A549 (cell line): ENCODE results near the gene NXPH1. TPM values are rescaled to one million over a fixed set of nuclear protein-coding genes. Genes with fewer than 3 reads are reported as not detected.

Experiments
- ATAC-seq, 2 experiments: fragments of 200-7000 bp in 1 of 2; fragments of >200 bp in 1 of 2; cut with Nextera tagmentation in 1 of 2; cut with Tn5 transposase in 1 of 2; 3 replicates each; pipeline versions ENCODE4 v1.8.0 to v1.9.1; 2018 to 2020; ENCODE audit warnings: mild to moderate bottlenecking in 1 of 2, moderate library complexity in 1 of 2
- CTCF ChIA-PET: fragments of 300-600 bp; sonication (Branson Sonifier 250); formaldehyde crosslinking; extraction: SDS; loops from one replicate; lab custom pipeline; 2021; ENCODE audit warnings: antibody characterized with exemption, inconsistent platforms; lab: Yijun Ruan, JAX
- POLR2A ChIA-PET: fragments of 350-600 bp; formaldehyde crosslinking; extraction: SDS; loops from one replicate; lab custom pipeline; 2021; ENCODE audit warnings: antibody characterized with exemption, inconsistent platforms; lab: Yijun Ruan, JAX
- DNase-seq, 2 experiments: peaks; one replicate each; pipeline versions ENCODE4 v3.0.0 to v3.0.0-alpha.2; 2011 to 2016; ENCODE audit warnings: low read depth in 1 of 2, low spot score in 1 of 2
- FAIRE-seq: peaks from 2 replicates; lab custom pipeline; 2011; peaks lifted over from hg19 to GRCh38; lab: Jason Lieb, UNC
- H3K27ac ChIP-seq, 2 experiments: fragments of >200 bp; sonication (Bioruptor Twin); formaldehyde crosslinking; 3 replicates each; pipeline ENCODE4 v1.5.1; 2016 to 2017
- H3K4me1 ChIP-seq: fragments of >200 bp; sonication (Bioruptor Twin); formaldehyde crosslinking; 3 replicates; pipeline ENCODE4 v1.6.1; 2016
- H3K4me2 ChIP-seq: fragments of >200 bp; sonication (Bioruptor Twin); formaldehyde crosslinking; 3 replicates; pipeline ENCODE4 v1.6.1; 2016
- H3K4me3 ChIP-seq: fragments of >200 bp; sonication (Bioruptor Twin); formaldehyde crosslinking; 3 replicates; pipeline ENCODE4 v1.5.1; 2016
- H3K9me3 ChIP-seq: fragments of >200 bp; sonication (Bioruptor Twin); formaldehyde crosslinking; 3 replicates; pipeline ENCODE4 v1.6.1; 2016
- CEBPB ChIP-seq, 2 experiments: fragments of >200 bp in 1 of 2; sonication (Bioruptor Twin) in 1 of 2; formaldehyde crosslinking in 1 of 2; IDR thresholded peaks; 2 replicates each; pipeline ENCODE4 v1.6.1; 2012 to 2016
- CHD4 ChIP-seq: fragments of 200-600 bp; sonication (generic); IDR thresholded peaks from 2 replicates; pipeline ENCODE4 v1.6.1; 2016; ENCODE audit warnings: antibody characterized with exemption, mild to moderate bottlenecking, borderline replicate concordance
- EHMT2 ChIP-seq: fragments of 200-600 bp; sonication (generic); IDR thresholded peaks from 2 replicates; pipeline ENCODE4 v1.6.1; 2016; ENCODE audit warnings: antibody characterized with exemption, low read depth, mild to moderate bottlenecking, moderate library complexity
- EP300 ChIP-seq, 2 experiments: fragments of >200 bp; sonication (Bioruptor Twin); formaldehyde crosslinking; IDR thresholded peaks; 2 replicates in 1 of 2; 3 replicates in 1 of 2; pipeline ENCODE4 v1.6.1; 2016 to 2017
- FOSB ChIP-seq: fragments of 250-450 bp; sonication (Bioruptor Pico); IDR thresholded peaks from 2 replicates; pipeline ENCODE4 v1.5.0; 2020; ENCODE audit warnings: mild to moderate bottlenecking, moderate library complexity
- FOSL2 ChIP-seq, 2 experiments: fragments of 450-650 bp in 1 of 2; fragments of >200 bp in 1 of 2; sonication (Bioruptor Twin) in 1 of 2; formaldehyde crosslinking; IDR thresholded peaks; 2 replicates each; pipeline versions ENCODE4 v1.5.0 to v1.6.1; 2016 to 2020; ENCODE audit warnings: mild to moderate bottlenecking in 1 of 2, moderate library complexity in 1 of 2
- HDAC2 ChIP-seq: fragments of 200-600 bp; sonication (generic); IDR thresholded peaks from 2 replicates; pipeline ENCODE4 v1.6.1; 2016
- HES2 ChIP-seq: fragments of >200 bp; sonication (Bioruptor Twin); formaldehyde crosslinking; IDR thresholded peaks from 2 replicates; pipeline ENCODE4 v1.6.1; 2016
- HOXB13 ChIP-seq: fragments of 250-450 bp; sonication (Bioruptor Pico); IDR thresholded peaks from 2 replicates; pipeline ENCODE4 v1.5.0; 2020; ENCODE audit warnings: low read depth, mild to moderate bottlenecking, moderate library complexity
- JUN ChIP-seq, 2 experiments: fragments of >200 bp; sonication (Bioruptor Twin); formaldehyde crosslinking; IDR thresholded peaks; 2 replicates in 1 of 2; 3 replicates in 1 of 2; pipeline ENCODE4 v1.6.1; 2016 to 2017
- MAX ChIP-seq: IDR thresholded peaks from 2 replicates; pipeline ENCODE4 v1.6.1; 2012
- MYC ChIP-seq: IDR thresholded peaks from 2 replicates; pipeline ENCODE4 v1.6.1; 2012; ENCODE audit warnings: mild to moderate bottlenecking, inconsistent platforms, low read length, improper control_type of control experiment, borderline replicate concordance
- POLR2A ChIP-seq: IDR thresholded peaks from 2 replicates; pipeline ENCODE4 v1.6.1; 2012; ENCODE audit warnings: mild to moderate bottlenecking, low read length
- POLR2AphosphoS2 ChIP-seq: conservative IDR thresholded peaks from 2 replicates; pipeline ENCODE4 v1.6.1; 2012; ENCODE audit warnings: low read length, improper control_type of control experiment, inconsistent platforms
- RARB ChIP-seq: fragments of 250-450 bp; sonication (Bioruptor Pico); IDR thresholded peaks from 2 replicates; pipeline ENCODE4 v1.8.0; 2021; ENCODE audit warnings: mild to moderate bottlenecking, moderate library complexity
- RCOR1 ChIP-seq: fragments of 150-350 bp; IDR thresholded peaks from 2 replicates; pipeline ENCODE4 v1.6.1; 2014; ENCODE audit warnings: antibody characterized with exemption, low read length, low read depth
- RFX5 ChIP-seq: fragments of 450-650 bp; IDR thresholded peaks from 2 replicates; pipeline ENCODE4 v1.7.1; 2014; ENCODE audit warnings: antibody characterized with exemption, mild to moderate bottlenecking, moderate library complexity
- SMC3 ChIP-seq: fragments of >200 bp; sonication (Bioruptor Twin); formaldehyde crosslinking; IDR thresholded peaks from 3 replicates; pipeline ENCODE4 v1.6.1; 2018; ENCODE audit warnings: inconsistent platforms
- TFCP2L1 ChIP-seq: fragments of 250-450 bp; sonication (Bioruptor Pico); IDR thresholded peaks from 2 replicates; pipeline ENCODE4 v1.5.0; 2021; ENCODE audit warnings: mild to moderate bottlenecking
- TP53 ChIP-seq: fragments of 250-450 bp; sonication (Bioruptor Pico); IDR thresholded peaks from 2 replicates; pipeline ENCODE4 v1.5.0; 2021; ENCODE audit warnings: mild to moderate bottlenecking, moderate library complexity
- ZFP36 ChIP-seq: fragments of 450-650 bp; IDR thresholded peaks from 2 replicates; pipeline ENCODE4 v1.6.1; 2014; ENCODE audit warnings: borderline replicate concordance; ENCODE audit not compliant: partially characterized antibody
- ZNF302 ChIP-seq: fragments of 250-450 bp; sonication (Bioruptor Pico); IDR thresholded peaks from 2 replicates; pipeline ENCODE4 v1.9.0; 2021; ENCODE audit warnings: inconsistent platforms, mild to moderate bottlenecking, moderate library complexity
- ZSCAN20 ChIP-seq: fragments of 250-450 bp; sonication (Bioruptor Pico); IDR thresholded peaks from 2 replicates; pipeline ENCODE4 v1.8.0; 2022; ENCODE audit warnings: mild to moderate bottlenecking, moderate library complexity
- WGBS: methylation state at CpG from one replicate; pipeline ENCODE4 v1.1.6; 2017; ENCODE audit errors: missing lambda C conversion rate; 5-methylcytosine and 5-hydroxymethylcytosine counted together
- polyA plus RNA-seq, 4 experiments: library from polyadenylated mRNA; depleted of rRNA in 3 of 4; stranded (reverse); fragments of >200 nt; fragmentation: RNase III in 1 of 4; extraction: RNeasy Plus Mini Kit Qiagen cat#74134 plus additional on column Dnase treatment in 1 of 4; gene quantifications; 2 replicates in 3 of 4; 3 replicates in 1 of 4; pipeline ENCODE4 v1.2.3, GENCODE V29; 2011 to 2017
- TF ChIP-seq, protein P1 (sequence below): fragments of >200 bp; sonication (Bioruptor Twin); formaldehyde crosslinking; IDR thresholded peaks from 3 replicates; pipeline ENCODE4 v1.5.1; 2016
- TF ChIP-seq, protein P2 (sequence below): fragments of 250-450 bp; sonication (Bioruptor Pico); IDR thresholded peaks from 2 replicates; pipeline ENCODE4 v1.5.0; 2021; ENCODE audit warnings: mild to moderate bottlenecking, moderate library complexity, borderline replicate concordance

NXPH1 gene
- polyA plus RNA-seq, 2 of the 4 experiments (the other 2 are of a cell fraction), result not detected

GRCh38 chr7:8453535-8453934 lies 20.1 kb downstream of the NXPH1 start:
- FAIRE-seq, result no peak
- no peak for ATAC-seq
- TF ChIP-seq ZNF302 (CRISPR knock-in tag), result no peak
- no peak for TF ChIP-seq HDAC2
- CTCF ChIA-PET, result no interaction called here
- no peaks in the 10 kb centered on the region for H3K9me3 ChIP-seq
- 0% methylated on average over 1 of the region's 1 CpG for WGBS
- no peak overlapping the region for H3K27ac ChIP-seq
- H3K4me2 ChIP-seq, result no peak overlapping the region
- H3K4me1 ChIP-seq, result no peaks in the 10 kb centered on the region
- POLR2A ChIA-PET, result no interaction called here
- no peak overlapping the region for H3K4me3 ChIP-seq
- no peak for DNase-seq

DNA sequence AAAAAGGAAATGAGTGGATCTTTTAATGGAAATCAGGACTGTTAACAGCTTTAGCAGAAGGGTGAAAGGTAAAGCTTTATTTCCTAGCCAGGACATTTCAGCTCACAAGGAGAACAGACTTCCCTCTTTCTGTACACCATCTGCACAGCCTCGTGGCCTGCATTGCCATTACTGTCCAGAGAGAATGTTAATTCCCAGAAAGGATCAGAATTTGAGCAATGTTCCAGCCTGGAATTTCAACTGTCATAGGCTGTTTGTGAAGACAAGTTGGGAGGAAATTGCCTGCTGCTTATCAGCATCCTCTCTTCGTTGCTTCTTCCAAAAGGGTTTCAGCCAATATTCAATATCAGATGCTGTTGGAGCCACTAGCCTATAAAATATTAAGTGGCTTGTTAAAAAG lies 22.0 kb downstream of the NXPH1 start:
- Histone ChIP-seq H3K27ac (no peak overlapping the region), H3K4me2 (no peak overlapping the region), H3K4me3 (no peak overlapping the region), H3K9me3 (no peaks in the 10 kb centered on the region), H3K4me1 (no peaks in the 10 kb centered on the region)
- DNase-seq (no peak), FAIRE-seq (no peak), ATAC-seq (no peak)
- ChIA-PET POLR2A (no interaction called here), CTCF (no interaction called here)
- WGBS, result 0% methylated on average over 2 of the region's 2 CpGs
- no peak for TF ChIP-seq HDAC2
- TF ChIP-seq JUN (IDR thresholded peaks at IDR 0.05), result no peak
- no peak for TF ChIP-seq FOSB (CRISPR knock-in tag)
- TF ChIP-seq EP300 (IDR thresholded peaks at IDR 0.05), result no peak
- TF ChIP-seq RFX5, result no peak
- TF ChIP-seq RCOR1, result no peak

DNA sequence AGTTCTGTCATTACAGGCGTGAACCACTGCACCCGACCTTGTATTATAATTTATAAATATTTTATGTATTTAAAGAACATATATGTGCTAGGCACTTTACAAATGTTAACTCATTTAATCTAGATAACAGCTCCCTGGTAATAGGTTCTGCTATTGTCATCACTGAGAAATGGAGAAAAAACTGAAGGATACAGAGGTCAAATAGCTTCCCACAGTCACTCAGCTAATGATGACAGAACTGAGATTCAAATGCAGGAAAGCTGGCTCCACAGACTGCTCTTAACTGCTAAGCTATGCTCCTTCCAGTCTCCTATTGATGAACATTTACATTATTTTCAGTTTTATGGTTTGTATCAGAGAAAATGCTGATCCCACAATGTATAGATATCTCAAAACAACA lies 28.9 kb downstream of the NXPH1 start:
- ATAC-seq, result no peak
- TF ChIP-seq SMC3 (no peak), ZSCAN20 (CRISPR knock-in tag) (no peak), POLR2AphosphoS2 (no peak), HOXB13 (CRISPR knock-in tag) (no peak), HES2 (no peak), EHMT2 (no peak), RCOR1 (no peak), MAX (no peak), TP53 (no peak), POLR2A (no peak)
- Histone ChIP-seq H3K4me3 (no peak overlapping the region), H3K27ac (no peak overlapping the region), H3K4me1 (no peaks in the 10 kb centered on the region), H3K9me3 (no peaks in the 10 kb centered on the region), H3K4me2 (no peak overlapping the region)
- DNase-seq, result no peak
- no peak for FAIRE-seq
- 0% methylated on average over 2 of the region's 2 CpGs for WGBS
- ChIA-PET CTCF (no interaction called here), POLR2A (no interaction called here)

GRCh38 chr7:8465338-8465737 lies 31.9 kb downstream of the NXPH1 start:
- H3K4me3 ChIP-seq, result no peak overlapping the region
- H3K4me2 ChIP-seq, result no peak overlapping the region
- TF ChIP-seq EP300 (IDR thresholded peaks at IDR 0.05), result no peak
- TF ChIP-seq MYC, result no peak
- TF ChIP-seq CEBPB (IDR thresholded peaks at IDR 0.05), result no peak
- no peak for TF ChIP-seq ZFP36
- no peak for TF ChIP-seq HOXB13 (CRISPR knock-in tag)
- TF ChIP-seq ZNF302 (CRISPR knock-in tag), result no peak
- no peak for TF ChIP-seq FOSB (CRISPR knock-in tag)
- TF ChIP-seq TFCP2L1 (CRISPR knock-in tag), result no peak
- TF ChIP-seq ZSCAN20 (CRISPR knock-in tag), result no peak
- TF ChIP-seq FOSL2 (IDR thresholded peaks at IDR 0.05), result no peak
- TF ChIP-seq FOSL2 (CRISPR knock-in tag; IDR thresholded peaks at IDR 0.05), result no peak
- TF ChIP-seq, protein P1, sequence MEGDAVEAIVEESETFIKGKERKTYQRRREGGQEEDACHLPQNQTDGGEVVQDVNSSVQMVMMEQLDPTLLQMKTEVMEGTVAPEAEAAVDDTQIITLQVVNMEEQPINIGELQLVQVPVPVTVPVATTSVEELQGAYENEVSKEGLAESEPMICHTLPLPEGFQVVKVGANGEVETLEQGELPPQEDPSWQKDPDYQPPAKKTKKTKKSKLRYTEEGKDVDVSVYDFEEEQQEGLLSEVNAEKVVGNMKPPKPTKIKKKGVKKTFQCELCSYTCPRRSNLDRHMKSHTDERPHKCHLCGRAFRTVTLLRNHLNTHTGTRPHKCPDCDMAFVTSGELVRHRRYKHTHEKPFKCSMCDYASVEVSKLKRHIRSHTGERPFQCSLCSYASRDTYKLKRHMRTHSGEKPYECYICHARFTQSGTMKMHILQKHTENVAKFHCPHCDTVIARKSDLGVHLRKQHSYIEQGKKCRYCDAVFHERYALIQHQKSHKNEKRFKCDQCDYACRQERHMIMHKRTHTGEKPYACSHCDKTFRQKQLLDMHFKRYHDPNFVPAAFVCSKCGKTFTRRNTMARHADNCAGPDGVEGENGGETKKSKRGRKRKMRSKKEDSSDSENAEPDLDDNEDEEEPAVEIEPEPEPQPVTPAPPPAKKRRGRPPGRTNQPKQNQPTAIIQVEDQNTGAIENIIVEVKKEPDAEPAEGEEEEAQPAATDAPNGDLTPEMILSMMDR, result no peak
- TF ChIP-seq CHD4, result no peak
- TF ChIP-seq, protein P2, sequence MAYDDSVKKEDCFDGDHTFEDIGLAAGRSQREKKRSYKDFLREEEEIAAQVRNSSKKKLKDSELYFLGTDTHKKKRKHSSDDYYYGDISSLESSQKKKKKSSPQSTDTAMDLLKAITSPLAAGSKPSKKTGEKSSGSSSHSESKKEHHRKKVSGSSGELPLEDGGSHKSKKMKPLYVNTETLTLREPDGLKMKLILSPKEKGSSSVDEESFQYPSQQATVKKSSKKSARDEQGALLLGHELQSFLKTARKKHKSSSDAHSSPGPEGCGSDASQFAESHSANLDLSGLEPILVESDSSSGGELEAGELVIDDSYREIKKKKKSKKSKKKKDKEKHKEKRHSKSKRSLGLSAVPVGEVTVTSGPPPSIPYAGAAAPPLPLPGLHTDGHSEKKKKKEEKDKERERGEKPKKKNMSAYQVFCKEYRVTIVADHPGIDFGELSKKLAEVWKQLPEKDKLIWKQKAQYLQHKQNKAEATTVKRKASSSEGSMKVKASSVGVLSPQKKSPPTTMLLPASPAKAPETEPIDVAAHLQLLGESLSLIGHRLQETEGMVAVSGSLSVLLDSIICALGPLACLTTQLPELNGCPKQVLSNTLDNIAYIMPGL, result no peak
- no peak for TF ChIP-seq RARB (CRISPR knock-in tag)
- WGBS, result 32% methylated on average over 4 of the region's 4 CpGs
- ChIA-PET CTCF (no interaction called here), POLR2A (no interaction called here)
- H3K27ac ChIP-seq, result no peak overlapping the region
- FAIRE-seq (no peak), ATAC-seq (no peak), DNase-seq (no peak)
- no peaks in the 10 kb centered on the region for H3K4me1 ChIP-seq
- H3K9me3 ChIP-seq, result no peaks in the 10 kb centered on the region
